ENCODE data around the gene SP2.

DNA sequence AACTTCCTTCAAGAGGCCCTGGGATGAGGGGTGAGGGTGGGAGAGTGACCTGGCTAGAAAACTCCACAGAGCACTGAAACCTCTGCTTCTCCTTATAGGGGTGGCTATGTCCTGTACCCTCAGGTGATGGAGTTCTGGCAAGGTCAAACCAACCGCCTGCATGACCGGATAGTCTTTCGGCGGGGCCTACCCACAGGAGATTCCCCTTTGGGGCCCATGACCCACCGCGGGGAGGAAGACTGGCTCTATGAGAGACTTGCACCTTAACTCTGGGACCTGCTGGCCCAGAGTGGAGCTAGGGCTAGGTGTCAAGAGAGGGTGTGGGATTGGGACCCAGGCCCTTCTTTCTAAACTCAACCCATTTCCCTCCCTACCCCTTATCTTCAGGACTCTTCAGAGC is 50.5 kb downstream of the SP2 start:
- TF ChIP-seq, protein P1, sequence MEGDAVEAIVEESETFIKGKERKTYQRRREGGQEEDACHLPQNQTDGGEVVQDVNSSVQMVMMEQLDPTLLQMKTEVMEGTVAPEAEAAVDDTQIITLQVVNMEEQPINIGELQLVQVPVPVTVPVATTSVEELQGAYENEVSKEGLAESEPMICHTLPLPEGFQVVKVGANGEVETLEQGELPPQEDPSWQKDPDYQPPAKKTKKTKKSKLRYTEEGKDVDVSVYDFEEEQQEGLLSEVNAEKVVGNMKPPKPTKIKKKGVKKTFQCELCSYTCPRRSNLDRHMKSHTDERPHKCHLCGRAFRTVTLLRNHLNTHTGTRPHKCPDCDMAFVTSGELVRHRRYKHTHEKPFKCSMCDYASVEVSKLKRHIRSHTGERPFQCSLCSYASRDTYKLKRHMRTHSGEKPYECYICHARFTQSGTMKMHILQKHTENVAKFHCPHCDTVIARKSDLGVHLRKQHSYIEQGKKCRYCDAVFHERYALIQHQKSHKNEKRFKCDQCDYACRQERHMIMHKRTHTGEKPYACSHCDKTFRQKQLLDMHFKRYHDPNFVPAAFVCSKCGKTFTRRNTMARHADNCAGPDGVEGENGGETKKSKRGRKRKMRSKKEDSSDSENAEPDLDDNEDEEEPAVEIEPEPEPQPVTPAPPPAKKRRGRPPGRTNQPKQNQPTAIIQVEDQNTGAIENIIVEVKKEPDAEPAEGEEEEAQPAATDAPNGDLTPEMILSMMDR (IDR thresholded peaks at IDR 0.05): no peak
- TF ChIP-seq EZH2 (IDR thresholded peaks at IDR 0.05; ENCODE audit: borderline replicate concordance, insufficient read depth, low read depth, low read length, poor library complexity, severe bottlenecking): no peak

Measured in B cell (primary cell).